H7 (cell line): Measurements from ENCODE around the gene MSANTD2. TPM values are rescaled to one million over a fixed set of nuclear protein-coding genes. Genes with fewer than 3 reads are reported as not detected.

ENCODE experiments used
- DNase-seq: peaks from one replicate; pipeline ENCODE4 v3.0.0; 2012
- H3K27me3 ChIP-seq: 2 replicates; pipeline ENCODE4 v1.6.0; 2011; ENCODE audit warnings: mild to moderate bottlenecking, low read length; ENCODE audit not compliant: control insufficient read depth, insufficient read depth
- H3K36me3 ChIP-seq: replicated peaks from 2 replicates; pipeline ENCODE4 v1.5.1; 2011; ENCODE audit warnings: low read length; ENCODE audit not compliant: control insufficient read depth, insufficient read depth
- H3K4me3 ChIP-seq: 2 replicates; pipeline ENCODE4 v1.5.1; 2011; ENCODE audit warnings: low read depth, mild to moderate bottlenecking, control low read depth, low read length, moderate library complexity; ENCODE audit not compliant: insufficient read depth
- total RNA-seq: library from RNA; depleted of rRNA; stranded (reverse); fragments of >200 nt; shearing (Covaris generic); gene quantifications from 2 replicates; pipeline ENCODE4 v1.2.3, GENCODE V29; 2014

MSANTD2 gene
- total RNA-seq, 1 experiment from 2014 or later, result 18.3 TPM

- H3K27me3 ChIP-seq, result peaks cover 11% of the 10 kb centered on the region
- DNase-seq, result no peak
- H3K36me3 ChIP-seq, result no peaks in the 10 kb centered on the region
- no peak overlapping the region for H3K4me3 ChIP-seq
Observed at GRCh38 chr11:124832571-124832970, 32.4 kb upstream of the MSANTD2 start.

GRCh38 chr11:124831897-124832296, 31.7 kb upstream of the MSANTD2 start:
- Histone ChIP-seq H3K36me3 (no peaks in the 10 kb centered on the region), H3K4me3 (no peak overlapping the region), H3K27me3 (peaks cover 11% of the 10 kb centered on the region)
- no peak for DNase-seq

GRCh38 chr11:124830749-124831148, 30.5 kb upstream of the MSANTD2 start:
- Histone ChIP-seq H3K27me3 (peaks cover 4% of the 10 kb centered on the region), H3K36me3 (no peaks in the 10 kb centered on the region), H3K4me3 (no peak overlapping the region)
- DNase-seq, result no peak

- H3K36me3 ChIP-seq, result no peaks in the 10 kb centered on the region
- no peak for DNase-seq
- peaks cover 1% of the 10 kb centered on the region; the same call in 1 of the 2 replicates for H3K27me3 ChIP-seq
- no peak overlapping the region for H3K4me3 ChIP-seq
Observed at GRCh38 chr11:124829986-124830385, 29.8 kb upstream of the MSANTD2 start.

- no peaks in the 10 kb centered on the region for H3K27me3 ChIP-seq
- H3K36me3 ChIP-seq, result no peaks in the 10 kb centered on the region
- DNase-seq, result no peak
- H3K4me3 ChIP-seq, result no peak overlapping the region
Observed at GRCh38 chr11:124825876-124826275, 25.7 kb upstream of the MSANTD2 start.

GRCh38 chr11:124823512-124824376, 23.5 kb upstream of the MSANTD2 start:
- Histone ChIP-seq H3K36me3 (no peaks in the 10 kb centered on the region), H3K4me3 (no peak overlapping the region), H3K27me3 (0 out of 2 replicates have a peak, but pooled peaks cover under 1% of the 10 kb centered on the region)
- no peak for DNase-seq

GRCh38 chr11:124821995-124822730, 22.0 kb upstream of the MSANTD2 start:
- no peak overlapping the region for H3K4me3 ChIP-seq
- no peak for DNase-seq
- H3K36me3 ChIP-seq, result no peaks in the 10 kb centered on the region
- H3K27me3 ChIP-seq, result 0 out of 2 replicates have a peak, but pooled peaks cover 2% of the 10 kb centered on the region

- H3K36me3 ChIP-seq, result no peaks in the 10 kb centered on the region
- 0 out of 2 replicates have a peak, but pooled peaks cover 2% of the 10 kb centered on the region for H3K27me3 ChIP-seq
- no peak for DNase-seq
- no peak overlapping the region for H3K4me3 ChIP-seq
Observed at GRCh38 chr11:124817036-124817435, 16.8 kb upstream of the MSANTD2 start.

- Histone ChIP-seq H3K36me3 (no peaks in the 10 kb centered on the region), H3K27me3 (0 out of 2 replicates have a peak, but pooled peaks cover 2% of the 10 kb centered on the region), H3K4me3 (no peak overlapping the region)
- DNase-seq, result no peak
Observed at GRCh38 chr11:124814739-124815138, 14.5 kb upstream of the MSANTD2 start.

- H3K4me3 ChIP-seq, result no peak overlapping the region
- no peaks in the 10 kb centered on the region for H3K36me3 ChIP-seq
- no peak for DNase-seq
- no peaks in the 10 kb centered on the region for H3K27me3 ChIP-seq
Observed at GRCh38 chr11:124812876-124813275, 12.7 kb upstream of the MSANTD2 start.

GRCh38 chr11:124811399-124812125, 11.4 kb upstream of the MSANTD2 start:
- Histone ChIP-seq H3K4me3 (no peak overlapping the region), H3K27me3 (no peaks in the 10 kb centered on the region), H3K36me3 (no peaks in the 10 kb centered on the region)
- DNase-seq, result no peak

- Histone ChIP-seq H3K36me3 (no peaks in the 10 kb centered on the region), H3K4me3 (no peak overlapping the region), H3K27me3 (no peaks in the 10 kb centered on the region)
- no peak for DNase-seq
Observed at GRCh38 chr11:124807660-124808270, 7.6 kb upstream of the MSANTD2 start.

GRCh38 chr11:124807201-124807600, 7.0 kb upstream of the MSANTD2 start:
- H3K4me3 ChIP-seq, result no peak overlapping the region
- no peak for DNase-seq
- no peaks in the 10 kb centered on the region for H3K36me3 ChIP-seq
- H3K27me3 ChIP-seq, result no peaks in the 10 kb centered on the region

- Histone ChIP-seq H3K36me3 (no peaks in the 10 kb centered on the region), H3K27me3 (no peaks in the 10 kb centered on the region)
- DNase-seq, result no peak
Observed at GRCh38 chr11:124804884-124805283, 4.7 kb upstream of the MSANTD2 start.

More at GRCh38 chr11:124804884-124805283, 4.7 kb upstream of the MSANTD2 start:
- H3K4me3 ChIP-seq, result no peak overlapping the region
